ENCODE measurements around the gene DPYSL5. TPM values are rescaled to one million over a fixed set of nuclear protein-coding genes. Genes with fewer than 3 reads are reported as not detected.

The DPYSL5 gene
- polyA plus RNA-seq, 3 donors from 2014 or later = not detected

- no peaks in the 10 kb centered on the region for H3K36me3 Mint-ChIP-seq
- no peaks in the 10 kb centered on the region for H3K9me3 Mint-ChIP-seq
- peaks cover 0 to 3% of the 10 kb centered on the region in 2 donors for H3K4me1 Mint-ChIP-seq
- H3K27me3 Mint-ChIP-seq (ENCODE audit: low read depth in 3 of 3) = peaks cover 4 to 8% (median 4%) of the 10 kb centered on the region in 3 donors
- no peak overlapping the region for H3K4me3 Mint-ChIP-seq
- DNase-seq = no peak
- H3K27ac Mint-ChIP-seq = no peak overlapping the region
These were observed 77.3 kb downstream of the DPYSL5 start for GRCh38 chr2:26925100-26925791.

GRCh38 chr2:26927221-26927620, 79.3 kb downstream of the DPYSL5 start:
- Mint-ChIP-seq H3K9me3 (no peaks in the 10 kb centered on the region), H3K4me1 (peaks cover 0 to 3% of the 10 kb centered on the region in 2 donors), H3K4me3 (no peak overlapping the region), H3K27me3 (ENCODE audit: low read depth in 3 of 3) (peaks cover 1 to 11% (median 4%) of the 10 kb centered on the region in 3 donors), H3K27ac (no peak overlapping the region), H3K36me3 (no peaks in the 10 kb centered on the region)
- no peak for DNase-seq

GRCh38 chr2:26932974-26933373, 85.0 kb downstream of the DPYSL5 start:
- no peak overlapping the region for H3K27ac Mint-ChIP-seq
- no peak overlapping the region for H3K4me3 Mint-ChIP-seq
- peaks cover 2 to 8% (median 6%) of the 10 kb centered on the region in 3 donors for H3K27me3 Mint-ChIP-seq (ENCODE audit: low read depth in 3 of 3)
- H3K9me3 Mint-ChIP-seq = no peaks in the 10 kb centered on the region
- H3K4me1 Mint-ChIP-seq = no peaks in the 10 kb centered on the region
- no peaks in the 10 kb centered on the region for H3K36me3 Mint-ChIP-seq
- no peak for DNase-seq

GRCh38 chr2:26933431-26934334, 85.8 kb downstream of the DPYSL5 start:
- H3K9me3 Mint-ChIP-seq = no peaks in the 10 kb centered on the region
- H3K4me1 Mint-ChIP-seq = no peaks in the 10 kb centered on the region
- no peak overlapping the region for H3K27ac Mint-ChIP-seq
- H3K27me3 Mint-ChIP-seq (ENCODE audit: low read depth in 3 of 3) = peaks cover 2 to 8% (median 6%) of the 10 kb centered on the region in 3 donors
- no peak overlapping the region for H3K4me3 Mint-ChIP-seq
- H3K36me3 Mint-ChIP-seq = no peaks in the 10 kb centered on the region
- no peak for DNase-seq

GRCh38 chr2:26934335-26934724, 86.4 kb downstream of the DPYSL5 start:
- no peaks in the 10 kb centered on the region for H3K36me3 Mint-ChIP-seq
- DNase-seq = no peak
- no peak overlapping the region for H3K4me3 Mint-ChIP-seq
- H3K27ac Mint-ChIP-seq = no peak overlapping the region
- H3K27me3 Mint-ChIP-seq (ENCODE audit: low read depth in 3 of 3) = peaks cover 2 to 8% (median 6%) of the 10 kb centered on the region in 3 donors
- H3K9me3 Mint-ChIP-seq = no peaks in the 10 kb centered on the region
- no peaks in the 10 kb centered on the region for H3K4me1 Mint-ChIP-seq

GRCh38 chr2:26934985-26935384, 87.1 kb downstream of the DPYSL5 start:
- no peaks in the 10 kb centered on the region for H3K36me3 Mint-ChIP-seq
- H3K4me1 Mint-ChIP-seq = no peaks in the 10 kb centered on the region
- no peak overlapping the region for H3K4me3 Mint-ChIP-seq
- no peak overlapping the region for H3K27ac Mint-ChIP-seq
- H3K27me3 Mint-ChIP-seq (ENCODE audit: low read depth in 3 of 3) = peaks cover 2 to 8% (median 2%) of the 10 kb centered on the region in 3 donors
- H3K9me3 Mint-ChIP-seq = no peaks in the 10 kb centered on the region
- no peak for DNase-seq

- Mint-ChIP-seq H3K36me3 (no peaks in the 10 kb centered on the region), H3K4me3 (no peak overlapping the region), H3K9me3 (no peaks in the 10 kb centered on the region), H3K27me3 (ENCODE audit: low read depth in 3 of 3) (peaks cover 2 to 4% (median 2%) of the 10 kb centered on the region in 3 donors), H3K4me1 (no peaks in the 10 kb centered on the region), H3K27ac (no peak overlapping the region)
- no peak for DNase-seq
These were observed 88.9 kb downstream of the DPYSL5 start for GRCh38 chr2:26936855-26937254.

- H3K4me3 Mint-ChIP-seq = no peak overlapping the region
- peaks cover 0 to 4% (median 2%) of the 10 kb centered on the region in 3 donors for H3K27me3 Mint-ChIP-seq (ENCODE audit: low read depth in 3 of 3)
- H3K36me3 Mint-ChIP-seq = no peaks in the 10 kb centered on the region
- no peaks in the 10 kb centered on the region for H3K9me3 Mint-ChIP-seq
- H3K4me1 Mint-ChIP-seq = no peaks in the 10 kb centered on the region
- H3K27ac Mint-ChIP-seq = no peak overlapping the region
- DNase-seq = no peak
These were observed 90.6 kb downstream of the DPYSL5 start for GRCh38 chr2:26938399-26939118.

GRCh38 chr2:26940001-26940400, 92.1 kb downstream of the DPYSL5 start:
- Mint-ChIP-seq H3K4me1 (no peaks in the 10 kb centered on the region), H3K9me3 (no peaks in the 10 kb centered on the region), H3K27me3 (ENCODE audit: low read depth in 3 of 3) (peaks cover 0 to 2% (median 2%) of the 10 kb centered on the region in 3 donors), H3K27ac (no peak overlapping the region), H3K4me3 (no peak overlapping the region), H3K36me3 (no peaks in the 10 kb centered on the region)
- no peak for DNase-seq

- Mint-ChIP-seq H3K27ac (no peak overlapping the region), H3K36me3 (no peaks in the 10 kb centered on the region), H3K4me1 (no peaks in the 10 kb centered on the region), H3K9me3 (no peaks in the 10 kb centered on the region), H3K27me3 (ENCODE audit: low read depth in 3 of 3) (peaks cover 0 to 3% (median 2%) of the 10 kb centered on the region in 3 donors), H3K4me3 (no peak overlapping the region)
- no peak for DNase-seq
These were observed 93.6 kb downstream of the DPYSL5 start for GRCh38 chr2:26941486-26941885.

GRCh38 chr2:26942543-26943295, 94.8 kb downstream of the DPYSL5 start:
- H3K4me1 Mint-ChIP-seq = no peaks in the 10 kb centered on the region
- peaks cover 0 to 3% (median 2%) of the 10 kb centered on the region in 3 donors for H3K27me3 Mint-ChIP-seq (ENCODE audit: low read depth in 3 of 3)
- no peak overlapping the region for H3K27ac Mint-ChIP-seq
- H3K36me3 Mint-ChIP-seq = no peaks in the 10 kb centered on the region
- DNase-seq = peak; percentile 24 to 36 (median 31)
- no peak overlapping the region for H3K4me3 Mint-ChIP-seq
- no peaks in the 10 kb centered on the region for H3K9me3 Mint-ChIP-seq

- H3K27me3 Mint-ChIP-seq (ENCODE audit: low read depth in 3 of 3) = peaks cover 0 to 4% (median 4%) of the 10 kb centered on the region in 3 donors
- H3K4me1 Mint-ChIP-seq = no peaks in the 10 kb centered on the region
- H3K9me3 Mint-ChIP-seq = no peaks in the 10 kb centered on the region
- H3K4me3 Mint-ChIP-seq = no peak overlapping the region
- no peak for DNase-seq
- H3K27ac Mint-ChIP-seq = no peak overlapping the region
- no peaks in the 10 kb centered on the region for H3K36me3 Mint-ChIP-seq
These were observed 98.2 kb downstream of the DPYSL5 start for GRCh38 chr2:26945991-26946750.
